HepG2 (cell line): ENCODE measurements around the gene CCT7. TPM values are rescaled to one million over a fixed set of nuclear protein-coding genes. Genes with fewer than 3 reads are reported as not detected.
A peak's percentile ranks its signal among the peaks of the same experiment; 100 is the strongest.

ENCODE experiments used
- FOXC1 ChIP-seq: sonication (generic); formaldehyde crosslinking; IDR thresholded peaks from 2 replicates; pipeline ENCODE4 v1.8.0; 2022; ENCODE audit warnings: mild to moderate bottlenecking, missing genetic modification reagents, borderline replicate concordance
- HIVEP1 ChIP-seq: sonication (generic); formaldehyde crosslinking; IDR thresholded peaks from 2 replicates; pipeline ENCODE4 v1.4.0; 2020; ENCODE audit warnings: mild to moderate bottlenecking, missing genetic modification reagents
- PHF20 ChIP-seq: sonication (generic); formaldehyde crosslinking; IDR thresholded peaks from 2 replicates; pipeline ENCODE4 v1.5.0; 2020; ENCODE audit warnings: mild to moderate bottlenecking, missing genetic modification reagents
- PITX1 ChIP-seq: sonication (generic); formaldehyde crosslinking; IDR thresholded peaks from 2 replicates; pipeline ENCODE4 v1.5.1; 2020; ENCODE audit warnings: mild to moderate bottlenecking, missing genetic modification reagents
- REL ChIP-seq: sonication (generic); formaldehyde crosslinking; conservative IDR thresholded peaks from 2 replicates; pipeline ENCODE4 v1.8.0; 2022; ENCODE audit warnings: mild to moderate bottlenecking, missing genetic modification reagents, moderate library complexity
- RFX3 ChIP-seq: IDR thresholded peaks from 2 replicates; pipeline ENCODE4 v1.6.1; 2016; ENCODE audit warnings: missing biosample characterization, missing genetic modification reagents
- SALL1 ChIP-seq: sonication (generic); formaldehyde crosslinking; IDR thresholded peaks from 2 replicates; pipeline ENCODE4 v1.8.0; 2022; ENCODE audit warnings: mild to moderate bottlenecking, missing genetic modification reagents
- SIN3B ChIP-seq: fragments of 150-350 bp; IDR thresholded peaks from 2 replicates; pipeline ENCODE4 v1.6.1; 2014; ENCODE audit warnings: low read length
- TOE1 ChIP-seq: sonication (generic); formaldehyde crosslinking; IDR thresholded peaks from 2 replicates; pipeline ENCODE4 v1.4.0; 2020; ENCODE audit warnings: mild to moderate bottlenecking, missing genetic modification reagents
- ZC3H13 ChIP-seq: sonication (generic); formaldehyde crosslinking; IDR thresholded peaks from 2 replicates; pipeline ENCODE4 v1.8.1; 2023; ENCODE audit warnings: mild to moderate bottlenecking, missing genetic modification reagents, moderate library complexity
- ZMYM2 ChIP-seq: sonication (generic); formaldehyde crosslinking; IDR thresholded peaks from 2 replicates; pipeline ENCODE4 v1.8.0; 2022; ENCODE audit warnings: mild to moderate bottlenecking, missing genetic modification reagents
- ZNF367 ChIP-seq: sonication (generic); formaldehyde crosslinking; IDR thresholded peaks from 2 replicates; pipeline ENCODE4 v1.4.0; 2020; ENCODE audit warnings: missing genetic modification reagents, borderline replicate concordance
- ZNF44 ChIP-seq: sonication (generic); formaldehyde crosslinking; IDR thresholded peaks from 2 replicates; pipeline ENCODE4 v1.5.1; 2020; ENCODE audit warnings: mild to moderate bottlenecking, missing genetic modification reagents
- ZNF883 ChIP-seq: sonication (generic); formaldehyde crosslinking; IDR thresholded peaks from 2 replicates; pipeline ENCODE4 v1.5.1; 2020; ENCODE audit warnings: mild to moderate bottlenecking, missing genetic modification reagents; ENCODE audit errors: not compliant biosample characterization
- ZZZ3 ChIP-seq: sonication (generic); formaldehyde crosslinking; IDR thresholded peaks from 2 replicates; pipeline ENCODE4 v1.4.0; 2020; ENCODE audit warnings: missing genetic modification reagents, mild to moderate bottlenecking, borderline replicate concordance
- polyA plus RNA-seq, 8 experiments: library from polyadenylated mRNA; depleted of rRNA in 3 of 8; stranded (reverse) in 7 of 8; unstranded in 1 of 8; fragments of >200 nt; fragmentation: Illumina TruSeq in 4 of 8; extraction: Trizol in 4 of 8; gene quantifications; 2 replicates each; pipeline versions ENCODE4 v1.2.1 to v1.2.3, GENCODE V29; 2011 to 2016; ENCODE audit warnings: low read depth in 4 of 8, missing spikeins in 1 of 8, mixed read lengths in 1 of 8; ENCODE audit not compliant: insufficient read depth in 1 of 8
- total RNA-seq, 5 experiments: library from RNA; depleted of rRNA; stranded (reverse); fragments of >200 nt; fragmentation: Illumina TruSeq; extraction: Trizol; gene quantifications; 2 replicates each; pipeline ENCODE4 v1.2.3, GENCODE V29; 2016; ENCODE audit warnings: low read depth in 1 of 5
- TF ChIP-seq, protein P1 (sequence below), 2 experiments: sonication (generic) in 1 of 2; formaldehyde crosslinking in 1 of 2; IDR thresholded peaks; 2 replicates each; pipeline versions ENCODE4 v1.6.1 to v1.9.0; 2014 to 2022; ENCODE audit warnings: antibody characterized with exemption in 1 of 2, borderline replicate concordance in 1 of 2, inconsistent platforms in 1 of 2, low read depth in 1 of 2, missing genetic modification reagents in 1 of 2
- TF ChIP-seq, protein P2 (sequence below): IDR thresholded peaks from 2 replicates; pipeline ENCODE4 v1.4.0; 2020; ENCODE audit warnings: mild to moderate bottlenecking, missing genetic modification reagents
- TF ChIP-seq, protein P3 (sequence below): sonication (generic); formaldehyde crosslinking; conservative IDR thresholded peaks from 2 replicates; pipeline ENCODE4 v1.8.0; 2022; ENCODE audit warnings: missing genetic modification reagents

Gene CCT7
- total and polyA plus RNA-seq, 2 of the 13 experiments (the other 11 are each of a cell fraction or from before 2014, with no cell fraction given): 347 to 517 TPM

DNA sequence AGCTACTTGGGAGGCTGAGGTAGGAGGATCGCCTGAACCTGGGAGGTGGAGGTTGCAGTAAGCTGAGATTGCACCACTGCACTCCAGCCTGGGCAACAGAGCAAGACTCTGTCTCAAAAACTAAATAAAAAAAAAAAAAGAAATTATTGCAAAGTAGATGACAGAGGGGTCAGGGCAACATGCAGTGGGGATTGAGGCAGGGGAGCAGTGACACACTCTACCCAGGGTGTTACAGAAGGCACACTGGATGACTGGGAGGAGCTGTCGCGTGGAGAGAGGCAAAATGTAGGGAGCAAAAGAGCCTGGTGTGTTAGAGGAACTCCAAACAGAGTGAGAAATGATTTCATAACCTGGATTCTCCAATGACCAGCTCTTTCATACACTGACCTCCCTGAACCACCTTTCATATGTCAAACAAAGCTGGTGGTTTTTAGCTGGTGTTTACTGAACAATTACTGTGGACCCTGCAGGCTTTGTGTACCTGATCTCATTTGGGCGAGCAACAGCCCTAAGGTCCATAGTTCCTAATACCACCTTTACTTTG lies 28.1 kb downstream of the CCT7 start (continued):
- TF ChIP-seq ZZZ3 (CRISPR knock-in tag) (no peak), ZNF883 (CRISPR knock-in tag) (no peak), REL (0 out of 2 replicates have a peak, but pooled peaks have one; percentile 58), SALL1 (peak; percentile 98), TOE1 (no peak), SIN3B (peak; percentile 13; the same call in 1 of the 2 replicates), FOXC1 (CRISPR knock-in tag) (no peak), RFX3 (no peak), PITX1 (CRISPR knock-in tag) (peak; percentile 89), ZMYM2 (CRISPR knock-in tag) (peak; percentile 67; the same call in 1 of the 2 replicates), ZC3H13 (0 out of 2 replicates have a peak, but pooled peaks have one; percentile 46), ZNF367 (CRISPR knock-in tag) (no peak), PHF20 (CRISPR knock-in tag) (no peak), ZNF44 (no peak), HIVEP1 (0 out of 2 replicates have a peak, but pooled peaks have one; percentile 50)
- TF ChIP-seq, protein P1, sequence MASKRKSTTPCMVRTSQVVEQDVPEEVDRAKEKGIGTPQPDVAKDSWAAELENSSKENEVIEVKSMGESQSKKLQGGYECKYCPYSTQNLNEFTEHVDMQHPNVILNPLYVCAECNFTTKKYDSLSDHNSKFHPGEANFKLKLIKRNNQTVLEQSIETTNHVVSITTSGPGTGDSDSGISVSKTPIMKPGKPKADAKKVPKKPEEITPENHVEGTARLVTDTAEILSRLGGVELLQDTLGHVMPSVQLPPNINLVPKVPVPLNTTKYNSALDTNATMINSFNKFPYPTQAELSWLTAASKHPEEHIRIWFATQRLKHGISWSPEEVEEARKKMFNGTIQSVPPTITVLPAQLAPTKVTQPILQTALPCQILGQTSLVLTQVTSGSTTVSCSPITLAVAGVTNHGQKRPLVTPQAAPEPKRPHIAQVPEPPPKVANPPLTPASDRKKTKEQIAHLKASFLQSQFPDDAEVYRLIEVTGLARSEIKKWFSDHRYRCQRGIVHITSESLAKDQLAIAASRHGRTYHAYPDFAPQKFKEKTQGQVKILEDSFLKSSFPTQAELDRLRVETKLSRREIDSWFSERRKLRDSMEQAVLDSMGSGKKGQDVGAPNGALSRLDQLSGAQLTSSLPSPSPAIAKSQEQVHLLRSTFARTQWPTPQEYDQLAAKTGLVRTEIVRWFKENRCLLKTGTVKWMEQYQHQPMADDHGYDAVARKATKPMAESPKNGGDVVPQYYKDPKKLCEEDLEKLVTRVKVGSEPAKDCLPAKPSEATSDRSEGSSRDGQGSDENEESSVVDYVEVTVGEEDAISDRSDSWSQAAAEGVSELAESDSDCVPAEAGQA (IDR thresholded peaks at IDR 0.05; ENCODE audit: low read depth): 0 out of 2 replicates have a peak, but pooled peaks have one; percentile 25
- TF ChIP-seq, protein P1 (CRISPR knock-in tag; IDR thresholded peaks at IDR 0.05; ENCODE audit: borderline replicate concordance): no peak
- TF ChIP-seq, protein P2, sequence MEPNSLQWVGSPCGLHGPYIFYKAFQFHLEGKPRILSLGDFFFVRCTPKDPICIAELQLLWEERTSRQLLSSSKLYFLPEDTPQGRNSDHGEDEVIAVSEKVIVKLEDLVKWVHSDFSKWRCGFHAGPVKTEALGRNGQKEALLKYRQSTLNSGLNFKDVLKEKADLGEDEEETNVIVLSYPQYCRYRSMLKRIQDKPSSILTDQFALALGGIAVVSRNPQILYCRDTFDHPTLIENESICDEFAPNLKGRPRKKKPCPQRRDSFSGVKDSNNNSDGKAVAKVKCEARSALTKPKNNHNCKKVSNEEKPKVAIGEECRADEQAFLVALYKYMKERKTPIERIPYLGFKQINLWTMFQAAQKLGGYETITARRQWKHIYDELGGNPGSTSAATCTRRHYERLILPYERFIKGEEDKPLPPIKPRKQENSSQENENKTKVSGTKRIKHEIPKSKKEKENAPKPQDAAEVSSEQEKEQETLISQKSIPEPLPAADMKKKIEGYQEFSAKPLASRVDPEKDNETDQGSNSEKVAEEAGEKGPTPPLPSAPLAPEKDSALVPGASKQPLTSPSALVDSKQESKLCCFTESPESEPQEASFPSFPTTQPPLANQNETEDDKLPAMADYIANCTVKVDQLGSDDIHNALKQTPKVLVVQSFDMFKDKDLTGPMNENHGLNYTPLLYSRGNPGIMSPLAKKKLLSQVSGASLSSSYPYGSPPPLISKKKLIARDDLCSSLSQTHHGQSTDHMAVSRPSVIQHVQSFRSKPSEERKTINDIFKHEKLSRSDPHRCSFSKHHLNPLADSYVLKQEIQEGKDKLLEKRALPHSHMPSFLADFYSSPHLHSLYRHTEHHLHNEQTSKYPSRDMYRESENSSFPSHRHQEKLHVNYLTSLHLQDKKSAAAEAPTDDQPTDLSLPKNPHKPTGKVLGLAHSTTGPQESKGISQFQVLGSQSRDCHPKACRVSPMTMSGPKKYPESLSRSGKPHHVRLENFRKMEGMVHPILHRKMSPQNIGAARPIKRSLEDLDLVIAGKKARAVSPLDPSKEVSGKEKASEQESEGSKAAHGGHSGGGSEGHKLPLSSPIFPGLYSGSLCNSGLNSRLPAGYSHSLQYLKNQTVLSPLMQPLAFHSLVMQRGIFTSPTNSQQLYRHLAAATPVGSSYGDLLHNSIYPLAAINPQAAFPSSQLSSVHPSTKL (CRISPR knock-in tag): peak; percentile 94
- TF ChIP-seq, protein P3, sequence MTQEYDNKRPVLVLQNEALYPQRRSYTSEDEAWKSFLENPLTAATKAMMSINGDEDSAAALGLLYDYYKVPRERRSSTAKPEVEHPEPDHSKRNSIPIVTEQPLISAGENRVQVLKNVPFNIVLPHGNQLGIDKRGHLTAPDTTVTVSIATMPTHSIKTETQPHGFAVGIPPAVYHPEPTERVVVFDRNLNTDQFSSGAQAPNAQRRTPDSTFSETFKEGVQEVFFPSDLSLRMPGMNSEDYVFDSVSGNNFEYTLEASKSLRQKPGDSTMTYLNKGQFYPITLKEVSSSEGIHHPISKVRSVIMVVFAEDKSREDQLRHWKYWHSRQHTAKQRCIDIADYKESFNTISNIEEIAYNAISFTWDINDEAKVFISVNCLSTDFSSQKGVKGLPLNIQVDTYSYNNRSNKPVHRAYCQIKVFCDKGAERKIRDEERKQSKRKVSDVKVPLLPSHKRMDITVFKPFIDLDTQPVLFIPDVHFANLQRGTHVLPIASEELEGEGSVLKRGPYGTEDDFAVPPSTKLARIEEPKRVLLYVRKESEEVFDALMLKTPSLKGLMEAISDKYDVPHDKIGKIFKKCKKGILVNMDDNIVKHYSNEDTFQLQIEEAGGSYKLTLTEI: no peak
